HepG2 (cell line): ENCODE measurements around the gene MDFI. TPM values are rescaled to one million over a fixed set of nuclear protein-coding genes. Genes with fewer than 3 reads are reported as not detected.
A peak's percentile ranks its signal among the peaks of the same experiment; 100 is the strongest.

Experiments used
- BHLHE40 ChIP-seq: IDR thresholded peaks from 2 replicates; pipeline ENCODE4 v1.6.1; 2011; ENCODE audit warnings: low read length, improper control_type of control experiment
- CREB1 ChIP-seq, 2 experiments: fragments of 450-650 bp in 1 of 2; IDR thresholded peaks; 2 replicates each; pipeline ENCODE4 v1.6.1; 2016 to 2017; ENCODE audit warnings: control low read depth in 1 of 2, mild to moderate bottlenecking in 1 of 2, missing compliant biosample characterization in 1 of 2, missing genetic modification characterization in 1 of 2
- DNMT3B ChIP-seq: conservative IDR thresholded peaks from 2 replicates; pipeline ENCODE4 v1.6.1; 2016; ENCODE audit warnings: missing biosample characterization, control low read depth
- GABPB1 ChIP-seq: IDR thresholded peaks from 2 replicates; pipeline ENCODE4 v1.6.1; 2016; ENCODE audit warnings: mild to moderate bottlenecking, missing genetic modification reagents, moderate library complexity, missing compliant biosample characterization
- HHEX ChIP-seq: IDR thresholded peaks from 2 replicates; pipeline ENCODE4 v1.6.1; 2016; ENCODE audit warnings: control low read depth
- HNRNPH1 ChIP-seq: fragments of 200-400 bp; formaldehyde crosslinking; optimal IDR thresholded peaks from 2 replicates; pipeline ENCODE3; 2017; ENCODE audit warnings: mild to moderate bottlenecking, low read depth, low read length
- KAT7 ChIP-seq: IDR thresholded peaks from 2 replicates; pipeline ENCODE4 v1.6.1; 2018; ENCODE audit warnings: borderline replicate concordance, missing compliant biosample characterization
- MED1 ChIP-seq: sonication (generic); formaldehyde crosslinking; IDR thresholded peaks from 2 replicates; pipeline ENCODE4 v1.4.0; 2020; ENCODE audit warnings: missing genetic modification reagents
- ONECUT2 ChIP-seq: sonication (generic); formaldehyde crosslinking; IDR thresholded peaks from 2 replicates; pipeline ENCODE4 v1.4.0; 2020; ENCODE audit warnings: missing genetic modification reagents
- TMF1 ChIP-seq: sonication (generic); formaldehyde crosslinking; IDR thresholded peaks from 2 replicates; pipeline ENCODE4 v1.8.1; 2022; ENCODE audit warnings: low read depth, missing genetic modification reagents
- ZC3H4 ChIP-seq: sonication (generic); formaldehyde crosslinking; IDR thresholded peaks from 2 replicates; pipeline ENCODE4 v1.4.0; 2020; ENCODE audit warnings: missing genetic modification reagents, borderline replicate concordance
- ZIK1 ChIP-seq: sonication (generic); formaldehyde crosslinking; IDR thresholded peaks from 2 replicates; pipeline ENCODE4 v1.5.0; 2020; ENCODE audit warnings: mild to moderate bottlenecking, low read depth, missing genetic modification reagents, borderline replicate concordance
- ZNF12 ChIP-seq: sonication (generic); formaldehyde crosslinking; IDR thresholded peaks from 2 replicates; pipeline ENCODE4 v1.5.0; 2020; ENCODE audit warnings: missing genetic modification reagents
- ZNF230 ChIP-seq: sonication (generic); formaldehyde crosslinking; IDR thresholded peaks from 2 replicates; pipeline ENCODE4 v1.4.0; 2020; ENCODE audit warnings: mild to moderate bottlenecking, missing genetic modification reagents
- ZNF335 ChIP-seq: sonication (generic); formaldehyde crosslinking; IDR thresholded peaks from 2 replicates; pipeline ENCODE4 v1.4.0; 2020; ENCODE audit warnings: missing genetic modification reagents
- ZNF34 ChIP-seq: sonication (generic); formaldehyde crosslinking; IDR thresholded peaks from 2 replicates; pipeline ENCODE4 v1.4.0; 2020; ENCODE audit warnings: mild to moderate bottlenecking, missing genetic modification reagents, borderline replicate concordance
- ZNF558 ChIP-seq: sonication (generic); formaldehyde crosslinking; IDR thresholded peaks from 2 replicates; pipeline ENCODE4 v1.9.0; 2022; ENCODE audit warnings: mild to moderate bottlenecking, missing genetic modification reagents, borderline replicate concordance
- ZNF703 ChIP-seq: sonication (generic); formaldehyde crosslinking; IDR thresholded peaks from 2 replicates; pipeline ENCODE4 v1.5.1; 2020; ENCODE audit warnings: missing genetic modification reagents, mild to moderate bottlenecking, moderate library complexity, borderline replicate concordance
- ZSCAN22 ChIP-seq: sonication (generic); formaldehyde crosslinking; IDR thresholded peaks from 2 replicates; pipeline ENCODE4 v1.4.0; 2020; ENCODE audit warnings: mild to moderate bottlenecking, missing genetic modification reagents
- polyA plus RNA-seq, 8 experiments: library from polyadenylated mRNA; depleted of rRNA in 3 of 8; stranded (reverse) in 7 of 8; unstranded in 1 of 8; fragments of >200 nt; fragmentation: Illumina TruSeq in 4 of 8; extraction: Trizol in 4 of 8; gene quantifications; 2 replicates each; pipeline versions ENCODE4 v1.2.1 to v1.2.3, GENCODE V29; 2011 to 2016; ENCODE audit warnings: low read depth in 4 of 8, missing spikeins in 1 of 8, mixed read lengths in 1 of 8; ENCODE audit not compliant: insufficient read depth in 1 of 8
- total RNA-seq, 5 experiments: library from RNA; depleted of rRNA; stranded (reverse); fragments of >200 nt; fragmentation: Illumina TruSeq; extraction: Trizol; gene quantifications; 2 replicates each; pipeline ENCODE4 v1.2.3, GENCODE V29; 2016; ENCODE audit warnings: low read depth in 1 of 5
- TF ChIP-seq, protein P1 (sequence below): sonication (generic); formaldehyde crosslinking; IDR thresholded peaks from 2 replicates; pipeline ENCODE4 v1.4.0; 2020; ENCODE audit warnings: missing genetic modification reagents
- TF ChIP-seq, protein P2 (sequence below): sonication (generic); formaldehyde crosslinking; IDR thresholded peaks from 2 replicates; pipeline ENCODE4 v1.4.0; 2020; ENCODE audit warnings: missing genetic modification reagents
- TF ChIP-seq, protein P3 (sequence below): sonication (generic); formaldehyde crosslinking; IDR thresholded peaks from 2 replicates; pipeline ENCODE4 v1.4.0; 2020; ENCODE audit warnings: low read depth, mild to moderate bottlenecking, missing genetic modification reagents
- TF ChIP-seq, protein P4 (sequence below): sonication (generic); formaldehyde crosslinking; IDR thresholded peaks from 2 replicates; pipeline ENCODE4 v1.5.1; 2020; ENCODE audit warnings: mild to moderate bottlenecking, moderate library complexity, missing genetic modification reagents

The MDFI gene
- total and polyA plus RNA-seq, 2 of the 13 experiments (the other 11 are each of a cell fraction or from before 2014, with no cell fraction given): 0.28 TPM; not detected in 1

DNA sequence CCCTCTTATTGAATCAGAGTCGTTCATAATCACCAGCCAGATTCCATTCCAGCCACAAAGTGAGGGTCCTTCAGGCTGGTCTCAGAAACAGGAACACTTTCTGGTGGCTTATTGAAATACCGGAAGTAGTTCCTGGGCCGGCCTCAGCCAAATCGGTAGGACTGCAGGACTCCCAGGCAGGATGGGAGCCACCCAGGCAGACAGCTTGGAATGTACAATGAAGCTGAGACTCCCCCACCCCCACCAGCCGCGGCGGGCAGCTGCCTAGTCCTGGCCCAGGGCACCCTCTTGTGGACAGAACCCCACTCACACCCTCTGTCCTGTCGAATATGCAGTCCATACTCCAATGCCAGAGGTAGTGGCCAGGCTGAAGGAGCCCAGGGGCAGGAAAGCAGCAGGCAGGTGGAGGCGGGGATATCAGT is 43.8 kb downstream of the MDFI start (continued):
- TF ChIP-seq, protein P1, sequence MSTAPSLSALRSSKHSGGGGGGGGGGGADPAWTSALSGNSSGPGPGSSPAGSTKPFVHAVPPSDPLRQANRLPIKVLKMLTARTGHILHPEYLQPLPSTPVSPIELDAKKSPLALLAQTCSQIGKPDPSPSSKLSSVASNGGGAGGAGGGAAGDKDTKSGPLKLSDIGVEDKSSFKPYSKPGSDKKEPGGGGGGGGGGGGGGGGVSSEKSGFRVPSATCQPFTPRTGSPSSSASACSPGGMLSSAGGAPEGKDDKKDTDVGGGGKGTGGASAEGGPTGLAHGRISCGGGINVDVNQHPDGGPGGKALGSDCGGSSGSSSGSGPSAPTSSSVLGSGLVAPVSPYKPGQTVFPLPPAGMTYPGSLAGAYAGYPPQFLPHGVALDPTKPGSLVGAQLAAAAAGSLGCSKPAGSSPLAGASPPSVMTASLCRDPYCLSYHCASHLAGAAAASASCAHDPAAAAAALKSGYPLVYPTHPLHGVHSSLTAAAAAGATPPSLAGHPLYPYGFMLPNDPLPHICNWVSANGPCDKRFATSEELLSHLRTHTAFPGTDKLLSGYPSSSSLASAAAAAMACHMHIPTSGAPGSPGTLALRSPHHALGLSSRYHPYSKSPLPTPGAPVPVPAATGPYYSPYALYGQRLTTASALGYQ (CRISPR knock-in tag): no peak
- TF ChIP-seq, protein P2, sequence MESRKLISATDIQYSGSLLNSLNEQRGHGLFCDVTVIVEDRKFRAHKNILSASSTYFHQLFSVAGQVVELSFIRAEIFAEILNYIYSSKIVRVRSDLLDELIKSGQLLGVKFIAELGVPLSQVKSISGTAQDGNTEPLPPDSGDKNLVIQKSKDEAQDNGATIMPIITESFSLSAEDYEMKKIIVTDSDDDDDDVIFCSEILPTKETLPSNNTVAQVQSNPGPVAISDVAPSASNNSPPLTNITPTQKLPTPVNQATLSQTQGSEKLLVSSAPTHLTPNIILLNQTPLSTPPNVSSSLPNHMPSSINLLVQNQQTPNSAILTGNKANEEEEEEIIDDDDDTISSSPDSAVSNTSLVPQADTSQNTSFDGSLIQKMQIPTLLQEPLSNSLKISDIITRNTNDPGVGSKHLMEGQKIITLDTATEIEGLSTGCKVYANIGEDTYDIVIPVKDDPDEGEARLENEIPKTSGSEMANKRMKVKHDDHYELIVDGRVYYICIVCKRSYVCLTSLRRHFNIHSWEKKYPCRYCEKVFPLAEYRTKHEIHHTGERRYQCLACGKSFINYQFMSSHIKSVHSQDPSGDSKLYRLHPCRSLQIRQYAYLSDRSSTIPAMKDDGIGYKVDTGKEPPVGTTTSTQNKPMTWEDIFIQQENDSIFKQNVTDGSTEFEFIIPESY (CRISPR knock-in tag): peak; percentile 51; the same call in 1 of the 2 replicates
- TF ChIP-seq ZNF558 (CRISPR knock-in tag) (0 out of 2 replicates have a peak, but pooled peaks have one; percentile 41), GABPB1 (CRISPR knock-in tag) (peak; percentile 51; the same call in 1 of the 2 replicates), KAT7 (CRISPR knock-in tag) (no peak), ZNF703 (CRISPR knock-in tag) (no peak), ZNF12 (CRISPR knock-in tag) (no peak), HNRNPH1 (no peak), CREB1 (IDR thresholded peaks at IDR 0.05) (no peak), CREB1 (CRISPR knock-in tag; IDR thresholded peaks at IDR 0.05) (no peak), ZNF34 (no peak), ZC3H4 (CRISPR knock-in tag) (no peak), ZNF335 (CRISPR knock-in tag) (no peak), ZSCAN22 (CRISPR knock-in tag) (no peak), ONECUT2 (CRISPR knock-in tag) (no peak), TMF1 (CRISPR knock-in tag) (no peak), MED1 (CRISPR knock-in tag) (no peak), HHEX (no peak), DNMT3B (no peak), ZIK1 (CRISPR knock-in tag) (no peak), ZNF230 (CRISPR knock-in tag) (no peak), BHLHE40 (0 out of 2 replicates have a peak, but pooled peaks have one; percentile 28)
- TF ChIP-seq, protein P3, sequence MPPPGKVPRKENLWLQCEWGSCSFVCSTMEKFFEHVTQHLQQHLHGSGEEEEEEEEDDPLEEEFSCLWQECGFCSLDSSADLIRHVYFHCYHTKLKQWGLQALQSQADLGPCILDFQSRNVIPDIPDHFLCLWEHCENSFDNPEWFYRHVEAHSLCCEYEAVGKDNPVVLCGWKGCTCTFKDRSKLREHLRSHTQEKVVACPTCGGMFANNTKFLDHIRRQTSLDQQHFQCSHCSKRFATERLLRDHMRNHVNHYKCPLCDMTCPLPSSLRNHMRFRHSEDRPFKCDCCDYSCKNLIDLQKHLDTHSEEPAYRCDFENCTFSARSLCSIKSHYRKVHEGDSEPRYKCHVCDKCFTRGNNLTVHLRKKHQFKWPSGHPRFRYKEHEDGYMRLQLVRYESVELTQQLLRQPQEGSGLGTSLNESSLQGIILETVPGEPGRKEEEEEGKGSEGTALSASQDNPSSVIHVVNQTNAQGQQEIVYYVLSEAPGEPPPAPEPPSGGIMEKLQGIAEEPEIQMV (CRISPR knock-in tag): peak; percentile 63; the same call in 1 of the 2 replicates
- TF ChIP-seq, protein P4, sequence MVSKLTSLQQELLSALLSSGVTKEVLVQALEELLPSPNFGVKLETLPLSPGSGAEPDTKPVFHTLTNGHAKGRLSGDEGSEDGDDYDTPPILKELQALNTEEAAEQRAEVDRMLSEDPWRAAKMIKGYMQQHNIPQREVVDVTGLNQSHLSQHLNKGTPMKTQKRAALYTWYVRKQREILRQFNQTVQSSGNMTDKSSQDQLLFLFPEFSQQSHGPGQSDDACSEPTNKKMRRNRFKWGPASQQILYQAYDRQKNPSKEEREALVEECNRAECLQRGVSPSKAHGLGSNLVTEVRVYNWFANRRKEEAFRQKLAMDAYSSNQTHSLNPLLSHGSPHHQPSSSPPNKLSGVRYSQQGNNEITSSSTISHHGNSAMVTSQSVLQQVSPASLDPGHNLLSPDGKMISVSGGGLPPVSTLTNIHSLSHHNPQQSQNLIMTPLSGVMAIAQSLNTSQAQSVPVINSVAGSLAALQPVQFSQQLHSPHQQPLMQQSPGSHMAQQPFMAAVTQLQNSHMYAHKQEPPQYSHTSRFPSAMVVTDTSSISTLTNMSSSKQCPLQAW (CRISPR knock-in tag): no peak; the same call in 1 of the 2 replicates
